ENCODE results near the gene GNAS. TPM values are rescaled to one million over a fixed set of nuclear protein-coding genes. Genes with fewer than 3 reads are reported as not detected.

GNAS gene
- total and polyA plus RNA-seq, 10 of the 15 experiments (the other 5 are each of a cell fraction or from before 2014, with no cell fraction given) = 209 to 950 (median 394) TPM

GRCh38 chr20:58835231-58835630, 17.3 kb upstream of the GNAS start:
- no peaks in the 10 kb centered on the region for H3K4me1 ChIP-seq (ENCODE audit: control insufficient read depth, insufficient read depth, low read length)
- TF ChIP-seq HDGF (IDR thresholded peaks at IDR 0.05) (no peak), ZBTB40 (IDR thresholded peaks at IDR 0.05; ENCODE audit: borderline replicate concordance) (no peak), SREBF1 (IDR thresholded peaks at IDR 0.05; ENCODE audit: low read length) (no peak), EED (IDR thresholded peaks at IDR 0.05; ENCODE audit: low read depth) (no peak), PAX5 (IDR thresholded peaks at IDR 0.05; ENCODE audit: borderline replicate concordance, low read depth, low read length) (no peak), ZBTB33 (IDR thresholded peaks at IDR 0.05) (no peak), E4F1 (IDR thresholded peaks at IDR 0.05; ENCODE audit: borderline replicate concordance, partially characterized antibody) (no peak), ELK1 (IDR thresholded peaks at IDR 0.05; ENCODE audit: low read depth, low read length) (no peak)
- H3K27me3 ChIP-seq (replicated peaks in 1 of 2; ENCODE audit: control insufficient read depth in 2 of 2, insufficient read depth in 2 of 2, low read length in 1 of 2) = no peaks in the 10 kb centered on the region; a peak in 2 of 4 replicates
- no peak overlapping the region for H3K27ac ChIP-seq (ENCODE audit: control insufficient read depth, insufficient read depth)
- H3K36me3 ChIP-seq (ENCODE audit: control insufficient read depth in 2 of 2, insufficient read depth in 2 of 2, low read length in 1 of 2) = no peaks in the 10 kb centered on the region; a peak in 1 of 4 replicates
- H2AFZ ChIP-seq (ENCODE audit: control insufficient read depth, low read depth, low read length) = no peak overlapping the region
- 41% methylated on average over 2 of the region's 2 CpGs for WGBS (ENCODE audit: insufficient coverage, insufficient replicate concordance, low lambda C conversion rate, missing lambda C conversion rate)
- H4K20me1 ChIP-seq (ENCODE audit: control insufficient read depth, insufficient read depth) = no peaks in the 10 kb centered on the region
- POLR2A ChIA-PET = no interaction called here
- RAD21 ChIA-PET (ENCODE audit: unreplicated experiment) = no interaction called here
- H3K4me3 ChIP-seq = no peak overlapping the region
- no TSS peak for BruUV-seq (replicated peaks)
- no peak overlapping the region for H3K9ac ChIP-seq (ENCODE audit: control insufficient read depth, insufficient read depth, low read length)
- H3K4me2 ChIP-seq (ENCODE audit: control insufficient read depth, insufficient read depth) = no peak overlapping the region
- ATAC-seq = no peak
- H3K79me2 ChIP-seq (ENCODE audit: control insufficient read depth, insufficient read depth, low read length) = no peaks in the 10 kb centered on the region
- CTCF ChIA-PET = no interaction called here
- SMC1A ChIA-PET (ENCODE audit: uncharacterized antibody, unreplicated experiment) = no interaction called here
- no peak for DNase-seq (ENCODE audit: low read depth, low spot score)
- intact Hi-C loops (cut with micrococcal nuclease; ENCODE audit: unreplicated experiment) (loop anchor here (5.0 kb wide), 1 partner anchor 603 kb away; no protein-coding TSS in a partner anchor), in situ Hi-C loops (cut with MboI) (no loop called here)
- no peaks in the 10 kb centered on the region for H3K9me3 ChIP-seq (replicated peaks; ENCODE audit: control insufficient read depth, insufficient read depth, low read length)
- FAIRE-seq = no peak
